K562 (cell line): Measurements from ENCODE around the gene ZNF595. TPM values are rescaled to one million over a fixed set of nuclear protein-coding genes. Genes with fewer than 3 reads are reported as not detected.
A peak's percentile ranks its signal among the peaks of the same experiment; 100 is the strongest.

ENCODE experiments used
- ADNP ChIP-seq: fragments of 200-800 bp; sonication (Bioruptor generic); IDR thresholded peaks from 2 replicates; pipeline ENCODE4 v1.6.1; 2016; ENCODE audit warnings: missing genetic modification characterization, missing compliant biosample characterization
- CBFA2T2 ChIP-seq: fragments of 450-650 bp; conservative IDR thresholded peaks from 2 replicates; pipeline ENCODE4 v1.6.1; 2017; ENCODE audit warnings: mild to moderate bottlenecking
- ETV1 ChIP-seq: fragments of 450-650 bp; conservative IDR thresholded peaks from 2 replicates; pipeline ENCODE4 v1.6.1; 2016; ENCODE audit warnings: missing genetic modification characterization, control low read depth, low read depth, missing compliant biosample characterization
- FOS ChIP-seq: IDR thresholded peaks from 3 replicates; pipeline ENCODE4 v1.6.1; 2011; ENCODE audit not compliant: insufficient read length; ENCODE audit errors: extremely low read depth
- GABPB1 ChIP-seq: sonication (generic); formaldehyde crosslinking; IDR thresholded peaks from 2 replicates; pipeline ENCODE4 v1.8.0; 2022; ENCODE audit warnings: mild to moderate bottlenecking, missing genetic modification reagents
- GMEB1 ChIP-seq: fragments of 250-450 bp; sonication (Bioruptor Pico); IDR thresholded peaks from 2 replicates; pipeline ENCODE4 v1.4.0; 2020; ENCODE audit warnings: mild to moderate bottlenecking
- GTF2E2 ChIP-seq: fragments of 200-800 bp; sonication (Bioruptor generic); IDR thresholded peaks from 2 replicates; pipeline ENCODE4 v1.6.1; 2016; ENCODE audit warnings: missing genetic modification characterization, missing compliant biosample characterization
- HOXB6 ChIP-seq: fragments of 250-450 bp; sonication (Bioruptor Pico); IDR thresholded peaks from 2 replicates; pipeline ENCODE4 v1.5.1; 2022; ENCODE audit warnings: mild to moderate bottlenecking, borderline replicate concordance
- IFI16 ChIP-seq: fragments of 250-450 bp; sonication (Bioruptor Pico); IDR thresholded peaks from 2 replicates; pipeline ENCODE4 v2.1.2; 2022; ENCODE audit warnings: mild to moderate bottlenecking, inconsistent platforms
- KAT2B ChIP-seq: IDR thresholded peaks from one replicate; pipeline ENCODE4 v1.6.1; 2012; ENCODE audit warnings: low read depth, mild to moderate bottlenecking, control low read depth, inconsistent platforms, low read length, moderate library complexity
- MAZ ChIP-seq, 2 experiments: fragments of 450-650 bp in 1 of 2; sonication (generic) in 1 of 2; formaldehyde crosslinking; IDR thresholded peaks in 1 of 2; conservative IDR thresholded peaks in 1 of 2; 2 replicates each; pipeline versions ENCODE4 v1.4.0 to v1.5.0; 2020; ENCODE audit warnings: mild to moderate bottlenecking in 1 of 2, missing genetic modification reagents in 1 of 2
- NRF1 ChIP-seq, 2 experiments: fragments of 450-650 bp; IDR thresholded peaks in 1 of 2; conservative IDR thresholded peaks in 1 of 2; 2 replicates each; pipeline ENCODE4 v1.6.1; 2014; ENCODE audit warnings: mild to moderate bottlenecking in 2 of 2
- SIN3B ChIP-seq: fragments of 450-650 bp; IDR thresholded peaks from 2 replicates; pipeline ENCODE4 v1.6.1; 2017; ENCODE audit warnings: low read depth, mild to moderate bottlenecking, moderate library complexity
- SMARCB1 ChIP-seq: IDR thresholded peaks from 2 replicates; pipeline ENCODE4 v1.6.1; 2011; ENCODE audit warnings: improper control_type of control experiment, low read depth; ENCODE audit not compliant: insufficient read length
- STAG1 ChIP-seq: sonication (generic); formaldehyde crosslinking; IDR thresholded peaks from 2 replicates; pipeline ENCODE4 v1.5.0; 2020; ENCODE audit warnings: missing genetic modification reagents, borderline replicate concordance
- TEAD4 ChIP-seq, 2 experiments: sonication (generic) in 1 of 2; formaldehyde crosslinking in 1 of 2; IDR thresholded peaks; 2 replicates each; pipeline versions ENCODE4 v1.6.1 to v1.8.0; 2012 to 2022; ENCODE audit warnings: borderline replicate concordance in 1 of 2, inconsistent platforms in 1 of 2, low read length in 1 of 2, mild to moderate bottlenecking in 1 of 2, missing genetic modification reagents in 1 of 2
- YY1 ChIP-seq, 3 experiments: IDR thresholded peaks; 2 replicates each; pipeline ENCODE4 v1.6.1; 2011; ENCODE audit warnings: low read length in 2 of 3, mild to moderate bottlenecking in 2 of 3, moderate library complexity in 2 of 3, borderline replicate concordance in 1 of 3, control low read depth in 1 of 3, low read depth in 1 of 3; ENCODE audit not compliant: insufficient read depth in 3 of 3, insufficient replicate concordance in 2 of 3, control insufficient read depth in 1 of 3, insufficient read length in 1 of 3; ENCODE audit errors: extremely low read depth in 1 of 3
- ZFP1 ChIP-seq: fragments of 450-650 bp; formaldehyde crosslinking; IDR thresholded peaks from 2 replicates; pipeline ENCODE4 v1.4.0; 2020; ENCODE audit warnings: mild to moderate bottlenecking, mixed read lengths
- ZNF511 ChIP-seq: sonication (generic); formaldehyde crosslinking; IDR thresholded peaks from 2 replicates; pipeline ENCODE4 v1.8.0; 2022; ENCODE audit warnings: mild to moderate bottlenecking, missing genetic modification reagents
- polyA plus RNA-seq, 8 experiments: library from polyadenylated mRNA; depleted of rRNA in 4 of 8; stranded (reverse) in 5 of 8; unstranded in 3 of 8; fragments of >200 nt; fragmentation: Nextera tagmentation in 2 of 8; fragmentation: Illumina TruSeq in 1 of 8; extraction: Ambion mirVana in 2 of 8; extraction: Trizol in 1 of 8; gene quantifications; 2 replicates each; pipeline versions ENCODE4 v1.2.1 to v1.2.3, GENCODE V29; 2011 to 2014; ENCODE audit warnings: inconsistent platforms in 1 of 8, missing spikeins in 1 of 8
- total RNA-seq, 7 experiments: library from RNA; depleted of rRNA in 6 of 7; stranded (reverse); fragments of >200 nt in 6 of 7; fragmentation: Illumina TruSeq in 2 of 7; extraction: Trizol in 2 of 7; gene quantifications; 2 replicates each; pipeline versions ENCODE4 v1.2.1 to v1.2.3, GENCODE V29; 2011 to 2021; ENCODE audit warnings: low replicate concordance in 1 of 7
- TF ChIP-seq, protein P1 (sequence below): sonication (generic); formaldehyde crosslinking; IDR thresholded peaks from 2 replicates; pipeline ENCODE4 v1.8.0; 2022; ENCODE audit warnings: mild to moderate bottlenecking, low read depth, missing genetic modification reagents
- TF ChIP-seq, protein P2 (sequence below): fragments of 450-650 bp; IDR thresholded peaks from 2 replicates; pipeline ENCODE4 v1.6.1; 2016

The ZNF595 gene
- total and polyA plus RNA-seq, 9 of the 15 experiments (the other 6 are each of a cell fraction or from before 2014, with no cell fraction given), result 116 to 632 (median 237) TPM

DNA sequence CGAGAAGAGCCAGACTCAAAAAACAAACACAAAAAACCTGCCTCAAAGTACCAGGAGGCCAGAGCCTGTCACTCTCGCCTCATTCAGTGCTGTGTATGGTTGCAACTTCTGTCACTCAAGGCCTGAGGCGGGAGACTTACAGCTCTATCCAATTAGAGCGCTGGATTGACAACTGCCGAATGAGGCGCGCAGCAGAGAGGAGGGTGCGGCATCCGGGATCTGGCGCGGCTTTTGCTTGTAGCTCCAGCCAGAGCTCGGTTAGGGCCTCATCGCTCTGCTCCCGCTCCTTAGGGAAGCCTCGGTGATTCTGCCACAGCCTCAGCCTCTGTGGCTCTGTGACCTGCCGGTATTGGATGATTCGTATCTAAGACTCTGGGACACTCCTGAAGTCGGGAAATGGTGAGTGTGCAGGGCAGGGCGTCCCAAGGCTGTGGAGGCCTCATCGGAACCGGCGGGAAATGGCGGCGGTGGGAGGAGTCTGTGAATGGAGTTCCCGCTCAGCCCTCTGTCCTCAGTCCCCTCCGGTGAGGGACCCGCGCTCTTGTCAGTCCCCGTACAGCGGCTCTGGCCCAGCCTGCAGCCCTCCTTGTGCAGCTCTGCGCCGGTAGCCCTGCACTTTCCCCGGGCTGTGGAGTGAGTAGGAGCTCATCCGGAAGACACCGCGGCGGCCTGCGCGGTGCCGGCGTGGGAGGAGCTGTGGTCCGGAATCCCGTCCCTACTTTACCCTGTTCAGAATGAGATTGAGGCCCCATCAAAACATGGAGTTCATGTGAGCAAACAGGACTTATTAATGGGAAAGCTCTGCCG is 71.4 kb downstream of the ZNF595 start, which contains the start of gene ZNF718 (continued):
- TF ChIP-seq, protein P1, sequence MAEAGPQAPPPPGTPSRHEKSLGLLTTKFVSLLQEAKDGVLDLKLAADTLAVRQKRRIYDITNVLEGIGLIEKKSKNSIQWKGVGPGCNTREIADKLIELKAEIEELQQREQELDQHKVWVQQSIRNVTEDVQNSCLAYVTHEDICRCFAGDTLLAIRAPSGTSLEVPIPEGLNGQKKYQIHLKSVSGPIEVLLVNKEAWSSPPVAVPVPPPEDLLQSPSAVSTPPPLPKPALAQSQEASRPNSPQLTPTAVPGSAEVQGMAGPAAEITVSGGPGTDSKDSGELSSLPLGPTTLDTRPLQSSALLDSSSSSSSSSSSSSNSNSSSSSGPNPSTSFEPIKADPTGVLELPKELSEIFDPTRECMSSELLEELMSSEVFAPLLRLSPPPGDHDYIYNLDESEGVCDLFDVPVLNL (CRISPR knock-in tag), result no peak
- peak; percentile 41; the same call in 1 of the 2 replicates for TF ChIP-seq GABPB1
- 0 out of 2 replicates have a peak, but pooled peaks have one; percentile 25 for TF ChIP-seq TEAD4 (IDR thresholded peaks at IDR 0.05; ENCODE audit: low read length)
- no peak for TF ChIP-seq TEAD4 (CRISPR knock-in tag; IDR thresholded peaks at IDR 0.05; ENCODE audit: borderline replicate concordance)
- peak; percentile 38 to 70; a peak in 2 of 4 replicates for TF ChIP-seq MAZ (CRISPR knock-in tag; conservative IDR thresholded peaks at IDR 0.05 in 1 of 2, IDR thresholded peaks at IDR 0.05 in 1 of 2)
- TF ChIP-seq KAT2B, result no peak
- no peak for TF ChIP-seq HOXB6 (CRISPR knock-in tag)
- no peak for TF ChIP-seq ZFP1
- no peak for TF ChIP-seq CBFA2T2
- peak; percentile 88 for TF ChIP-seq FOS
- no peak for TF ChIP-seq ZNF511
- peak in 2 of 3 experiments; percentile 73 to 95 for TF ChIP-seq YY1 (IDR thresholded peaks at IDR 0.05; ENCODE audit: borderline replicate concordance in 1 of 3, control insufficient read depth in 1 of 3, extremely low read depth in 1 of 3, insufficient read depth in 3 of 3, insufficient read length in 1 of 3, insufficient replicate concordance in 2 of 3, low read depth in 1 of 3, low read length in 2 of 3)
- no peak for TF ChIP-seq SMARCB1
- no peak for TF ChIP-seq IFI16 (CRISPR knock-in tag)
- TF ChIP-seq ADNP, result no peak
- TF ChIP-seq NRF1 (conservative IDR thresholded peaks at IDR 0.05 in 1 of 2, IDR thresholded peaks at IDR 0.05 in 1 of 2), result peak; percentile 51 to 53; a peak in 2 of 4 replicates
- 0 out of 2 replicates have a peak, but pooled peaks have one; percentile 47 for TF ChIP-seq ETV1
- no peak for TF ChIP-seq STAG1
- TF ChIP-seq GTF2E2 (tag), result no peak
- peak; percentile 51; the same call in 1 of the 2 replicates for TF ChIP-seq SIN3B
- no peak for TF ChIP-seq GMEB1 (CRISPR knock-in tag)
- TF ChIP-seq, protein P2, sequence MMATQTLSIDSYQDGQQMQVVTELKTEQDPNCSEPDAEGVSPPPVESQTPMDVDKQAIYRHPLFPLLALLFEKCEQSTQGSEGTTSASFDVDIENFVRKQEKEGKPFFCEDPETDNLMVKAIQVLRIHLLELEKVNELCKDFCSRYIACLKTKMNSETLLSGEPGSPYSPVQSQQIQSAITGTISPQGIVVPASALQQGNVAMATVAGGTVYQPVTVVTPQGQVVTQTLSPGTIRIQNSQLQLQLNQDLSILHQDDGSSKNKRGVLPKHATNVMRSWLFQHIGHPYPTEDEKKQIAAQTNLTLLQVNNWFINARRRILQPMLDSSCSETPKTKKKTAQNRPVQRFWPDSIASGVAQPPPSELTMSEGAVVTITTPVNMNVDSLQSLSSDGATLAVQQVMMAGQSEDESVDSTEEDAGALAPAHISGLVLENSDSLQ, result peak; percentile 100
